ENCODE data around the gene TMC8.

- no peak for TF ChIP-seq EZH2phosphoT487 (IDR thresholded peaks at IDR 0.05; ENCODE audit: unreplicated experiment)
- TF ChIP-seq CTCF (conservative IDR thresholded peaks at IDR 0.05; ENCODE audit: low read depth in 2 of 2): no peak
- TF ChIP-seq EZH2 (IDR thresholded peaks at IDR 0.05; ENCODE audit: low read depth, unreplicated experiment): no peak
- no peak for TF ChIP-seq POLR2AphosphoS5 (IDR thresholded peaks at IDR 0.05; ENCODE audit: low read depth)
- TF ChIP-seq, protein P1, sequence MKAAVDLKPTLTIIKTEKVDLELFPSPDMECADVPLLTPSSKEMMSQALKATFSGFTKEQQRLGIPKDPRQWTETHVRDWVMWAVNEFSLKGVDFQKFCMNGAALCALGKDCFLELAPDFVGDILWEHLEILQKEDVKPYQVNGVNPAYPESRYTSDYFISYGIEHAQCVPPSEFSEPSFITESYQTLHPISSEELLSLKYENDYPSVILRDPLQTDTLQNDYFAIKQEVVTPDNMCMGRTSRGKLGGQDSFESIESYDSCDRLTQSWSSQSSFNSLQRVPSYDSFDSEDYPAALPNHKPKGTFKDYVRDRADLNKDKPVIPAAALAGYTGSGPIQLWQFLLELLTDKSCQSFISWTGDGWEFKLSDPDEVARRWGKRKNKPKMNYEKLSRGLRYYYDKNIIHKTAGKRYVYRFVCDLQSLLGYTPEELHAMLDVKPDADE (IDR thresholded peaks at IDR 0.05): no peak
- no peak for TF ChIP-seq CREB1 (CRISPR knock-in tag; IDR thresholded peaks at IDR 0.05; ENCODE audit: low read depth)
- TF ChIP-seq ZNF331 (CRISPR knock-in tag; IDR thresholded peaks at IDR 0.05; ENCODE audit: low read depth): no peak
- no peak for TF ChIP-seq JUNB (IDR thresholded peaks at IDR 0.05; ENCODE audit: unreplicated experiment)
- TF ChIP-seq, protein P2, sequence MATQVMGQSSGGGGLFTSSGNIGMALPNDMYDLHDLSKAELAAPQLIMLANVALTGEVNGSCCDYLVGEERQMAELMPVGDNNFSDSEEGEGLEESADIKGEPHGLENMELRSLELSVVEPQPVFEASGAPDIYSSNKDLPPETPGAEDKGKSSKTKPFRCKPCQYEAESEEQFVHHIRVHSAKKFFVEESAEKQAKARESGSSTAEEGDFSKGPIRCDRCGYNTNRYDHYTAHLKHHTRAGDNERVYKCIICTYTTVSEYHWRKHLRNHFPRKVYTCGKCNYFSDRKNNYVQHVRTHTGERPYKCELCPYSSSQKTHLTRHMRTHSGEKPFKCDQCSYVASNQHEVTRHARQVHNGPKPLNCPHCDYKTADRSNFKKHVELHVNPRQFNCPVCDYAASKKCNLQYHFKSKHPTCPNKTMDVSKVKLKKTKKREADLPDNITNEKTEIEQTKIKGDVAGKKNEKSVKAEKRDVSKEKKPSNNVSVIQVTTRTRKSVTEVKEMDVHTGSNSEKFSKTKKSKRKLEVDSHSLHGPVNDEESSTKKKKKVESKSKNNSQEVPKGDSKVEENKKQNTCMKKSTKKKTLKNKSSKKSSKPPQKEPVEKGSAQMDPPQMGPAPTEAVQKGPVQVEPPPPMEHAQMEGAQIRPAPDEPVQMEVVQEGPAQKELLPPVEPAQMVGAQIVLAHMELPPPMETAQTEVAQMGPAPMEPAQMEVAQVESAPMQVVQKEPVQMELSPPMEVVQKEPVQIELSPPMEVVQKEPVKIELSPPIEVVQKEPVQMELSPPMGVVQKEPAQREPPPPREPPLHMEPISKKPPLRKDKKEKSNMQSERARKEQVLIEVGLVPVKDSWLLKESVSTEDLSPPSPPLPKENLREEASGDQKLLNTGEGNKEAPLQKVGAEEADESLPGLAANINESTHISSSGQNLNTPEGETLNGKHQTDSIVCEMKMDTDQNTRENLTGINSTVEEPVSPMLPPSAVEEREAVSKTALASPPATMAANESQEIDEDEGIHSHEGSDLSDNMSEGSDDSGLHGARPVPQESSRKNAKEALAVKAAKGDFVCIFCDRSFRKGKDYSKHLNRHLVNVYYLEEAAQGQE (IDR thresholded peaks at IDR 0.05; ENCODE audit: unreplicated experiment): no peak
- no peak for TF ChIP-seq STAT1 (IDR thresholded peaks at IDR 0.05; ENCODE audit: unreplicated experiment)
- TF ChIP-seq NANOG (IDR thresholded peaks at IDR 0.05; ENCODE audit: borderline replicate concordance): no peak
Measured at GRCh38 chr17:78143214-78144146, 12.9 kb downstream of the TMC8 start.

All from GM23338 (cell line).